ENCODE results near the gene SLC30A5. TPM values are rescaled to one million over a fixed set of nuclear protein-coding genes. Genes with fewer than 3 reads are reported as not detected.

The SLC30A5 gene
- total RNA-seq, 4 donors from 2014 or later, result 22.0 to 43.9 (median 40.0) TPM

GRCh38 chr5:69166686-69167492, 73.1 kb downstream of the SLC30A5 start, which contains the start of gene CCNB1:
Gene CCNB1, plus strand, starts transcription at chr5:69167150. Its CDS starts 113 bp downstream, at chr5:69167263.
- Histone ChIP-seq H3K4me1 (peaks cover 23% of the 10 kb centered on the region), H3K9me3 (no peaks in the 10 kb centered on the region), H3K4me3 (peak within 1 kb of the TSS; percentile 57), H3K36me3 (no peaks in the 10 kb centered on the region), H3K27ac (no peak within 1 kb of the TSS), H3K27me3 (no peaks in the 10 kb centered on the region)
- WGBS, result 2% methylated on average over 28 of the region's 50 CpGs
- peak; percentile 97 to 98 for DNase-seq (ENCODE audit: low spot score in 2 of 2)
- no peak for TF ChIP-seq EP300 (IDR thresholded peaks at IDR 0.05)
- no peak for TF ChIP-seq POLR2AphosphoS5 (IDR thresholded peaks at IDR 0.05)
- TF ChIP-seq POLR2A (IDR thresholded peaks at IDR 0.05), result no peak
- TF ChIP-seq, protein P1, sequence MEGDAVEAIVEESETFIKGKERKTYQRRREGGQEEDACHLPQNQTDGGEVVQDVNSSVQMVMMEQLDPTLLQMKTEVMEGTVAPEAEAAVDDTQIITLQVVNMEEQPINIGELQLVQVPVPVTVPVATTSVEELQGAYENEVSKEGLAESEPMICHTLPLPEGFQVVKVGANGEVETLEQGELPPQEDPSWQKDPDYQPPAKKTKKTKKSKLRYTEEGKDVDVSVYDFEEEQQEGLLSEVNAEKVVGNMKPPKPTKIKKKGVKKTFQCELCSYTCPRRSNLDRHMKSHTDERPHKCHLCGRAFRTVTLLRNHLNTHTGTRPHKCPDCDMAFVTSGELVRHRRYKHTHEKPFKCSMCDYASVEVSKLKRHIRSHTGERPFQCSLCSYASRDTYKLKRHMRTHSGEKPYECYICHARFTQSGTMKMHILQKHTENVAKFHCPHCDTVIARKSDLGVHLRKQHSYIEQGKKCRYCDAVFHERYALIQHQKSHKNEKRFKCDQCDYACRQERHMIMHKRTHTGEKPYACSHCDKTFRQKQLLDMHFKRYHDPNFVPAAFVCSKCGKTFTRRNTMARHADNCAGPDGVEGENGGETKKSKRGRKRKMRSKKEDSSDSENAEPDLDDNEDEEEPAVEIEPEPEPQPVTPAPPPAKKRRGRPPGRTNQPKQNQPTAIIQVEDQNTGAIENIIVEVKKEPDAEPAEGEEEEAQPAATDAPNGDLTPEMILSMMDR (IDR thresholded peaks at IDR 0.05), result no peak

GRCh38 chr5:69167493-69167855, 73.7 kb downstream of the SLC30A5 start:
- TF ChIP-seq, protein P1 (IDR thresholded peaks at IDR 0.05), result no peak
- TF ChIP-seq POLR2A (IDR thresholded peaks at IDR 0.05), result no peak
- TF ChIP-seq EP300 (IDR thresholded peaks at IDR 0.05), result no peak
- no peak for TF ChIP-seq POLR2AphosphoS5 (IDR thresholded peaks at IDR 0.05)
- Histone ChIP-seq H3K27me3 (no peaks in the 10 kb centered on the region), H3K4me1 (peaks cover 23% of the 10 kb centered on the region), H3K27ac (no peak overlapping the region), H3K9me3 (no peaks in the 10 kb centered on the region), H3K36me3 (no peaks in the 10 kb centered on the region), H3K4me3 (peak overlapping the region; percentile 57)
- 2% methylated on average over 11 of the region's 11 CpGs for WGBS
- DNase-seq (ENCODE audit: low spot score in 2 of 2), result no peak

- no peaks in the 10 kb centered on the region for H3K9me3 ChIP-seq
- H3K27me3 ChIP-seq, result no peaks in the 10 kb centered on the region
- no peaks in the 10 kb centered on the region for H3K36me3 ChIP-seq
- no peak overlapping the region for H3K27ac ChIP-seq
- H3K4me3 ChIP-seq, result peak overlapping the region; percentile 57
- DNase-seq (ENCODE audit: low spot score in 2 of 2), result no peak
- WGBS, result 43% methylated on average over 8 of the region's 8 CpGs
- TF ChIP-seq, protein P1 (IDR thresholded peaks at IDR 0.05), result no peak
- TF ChIP-seq POLR2AphosphoS5 (IDR thresholded peaks at IDR 0.05) (no peak), POLR2A (IDR thresholded peaks at IDR 0.05) (no peak), EP300 (IDR thresholded peaks at IDR 0.05) (no peak)
- peaks cover 23% of the 10 kb centered on the region for H3K4me1 ChIP-seq
Observed at GRCh38 chr5:69167929-69168328, 74.1 kb downstream of the SLC30A5 start.

GRCh38 chr5:69170495-69170894, 76.7 kb downstream of the SLC30A5 start:
- Histone ChIP-seq H3K9me3 (no peaks in the 10 kb centered on the region), H3K27ac (no peak overlapping the region), H3K36me3 (peaks cover 17% of the 10 kb centered on the region), H3K27me3 (no peaks in the 10 kb centered on the region), H3K4me3 (no peak overlapping the region), H3K4me1 (peaks cover 23% of the 10 kb centered on the region)
- TF ChIP-seq EP300 (IDR thresholded peaks at IDR 0.05), result no peak
- no peak for TF ChIP-seq POLR2A (IDR thresholded peaks at IDR 0.05)
- WGBS, result 95% methylated on average over 1 of the region's 1 CpG
- DNase-seq (ENCODE audit: low spot score in 2 of 2), result no peak

DNA sequence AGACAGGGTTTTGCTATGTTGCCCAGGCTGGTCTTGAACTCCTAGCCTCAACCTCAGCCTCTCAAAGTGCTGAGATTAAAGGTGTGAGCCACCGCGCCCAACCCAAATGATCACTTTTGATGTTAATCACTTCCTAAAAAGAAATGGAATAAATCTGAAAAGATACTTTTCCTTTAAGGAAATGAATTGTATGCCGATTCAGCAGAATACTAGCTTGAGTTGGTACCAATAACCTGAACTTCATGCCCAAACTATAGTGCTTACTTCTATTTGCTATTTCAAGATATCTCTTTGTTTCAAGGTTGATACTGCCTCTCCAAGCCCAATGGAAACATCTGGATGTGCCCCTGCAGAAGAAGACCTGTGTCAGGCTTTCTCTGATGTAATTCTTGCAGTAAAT, 77.2 kb downstream of the SLC30A5 start:
- H3K9me3 ChIP-seq, result no peaks in the 10 kb centered on the region
- no peak for DNase-seq (ENCODE audit: low spot score in 2 of 2)
- peaks cover 19% of the 10 kb centered on the region for H3K36me3 ChIP-seq
- TF ChIP-seq POLR2AphosphoS5 (IDR thresholded peaks at IDR 0.05), result no peak
- TF ChIP-seq, protein P1 (IDR thresholded peaks at IDR 0.05), result no peak
- WGBS, result 95% methylated on average over 3 of the region's 3 CpGs
- no peak overlapping the region for H3K4me3 ChIP-seq
- no peaks in the 10 kb centered on the region for H3K27me3 ChIP-seq
- H3K4me1 ChIP-seq, result peaks cover 22% of the 10 kb centered on the region
- H3K27ac ChIP-seq, result no peak overlapping the region

Other genes starting within 250 kb of the SLC30A5 start
- gene CCNB1, start 73.1 kb downstream of the SLC30A5 start, total RNA-seq, result 10 to 100 TPM in 2 of 4 donors, 1 to 10 TPM in 2; 8.5 to 19.9 (median 10.8) TPM
- gene CENPH, start 95.6 kb downstream of the SLC30A5 start, total RNA-seq, result 1 to 10 TPM; 5.4 to 8.5 (median 6.5) TPM
- 10 to 100 TPM; 25.7 to 37.2 (median 31.2) TPM for gene CDK7, start 140.9 kb downstream of the SLC30A5 start, total RNA-seq
- 10 to 100 TPM in 1 of 4 donors, 1 to 10 TPM in 3; 5.5 to 17.7 (median 6.6) TPM for gene CCDC125, start 238.8 kb downstream of the SLC30A5 start, total RNA-seq

Data from suprapubic skin (tissue), 4 donors.